Measurements from ENCODE around the gene SMIM14.

GRCh38 chr4:39548425-39549067, 90.1 kb downstream of the SMIM14 start:
- TF ChIP-seq CTCF (IDR thresholded peaks at IDR 0.05), result no peak
- TF ChIP-seq POLR2A (IDR thresholded peaks at IDR 0.05), result no peak

Measured in lower leg skin (tissue), 3 donors.